Keratinocyte (primary cell): ENCODE measurements around the gene IL15RA. TPM values are rescaled to one million over a fixed set of nuclear protein-coding genes. Genes with fewer than 3 reads are reported as not detected.

Experiments
- DNase-seq: peaks from one replicate; pipeline ENCODE4 v3.0.0-alpha.2; 2011; ENCODE audit warnings: low read depth, missing footprints, low spot score
- FAIRE-seq: peaks from 2 replicates; lab custom pipeline; 2011; peaks lifted over from hg19 to GRCh38; lab: Jason Lieb, UNC
- H2AFZ ChIP-seq: 2 replicates; pipeline ENCODE4 v1.6.0; 2012; ENCODE audit warnings: low read length, control low read depth, inconsistent platforms; ENCODE audit not compliant: control insufficient read depth
- H3K27ac ChIP-seq: 2 replicates; pipeline ENCODE4 v1.5.1; 2011; ENCODE audit warnings: low read length; ENCODE audit not compliant: control insufficient read depth, insufficient read depth
- H3K27me3 ChIP-seq: 3 replicates; pipeline ENCODE4 v1.6.0; 2011; ENCODE audit warnings: low read length; ENCODE audit not compliant: control insufficient read depth, insufficient read depth; ENCODE audit errors: extremely low read depth
- H3K36me3 ChIP-seq, 2 experiments: 2 replicates in 1 of 2; 3 replicates in 1 of 2; pipeline ENCODE4 v1.5.1; 2011; ENCODE audit warnings: low read length in 2 of 2, mild to moderate bottlenecking in 1 of 2; ENCODE audit not compliant: control insufficient read depth in 2 of 2, insufficient read depth in 2 of 2; ENCODE audit errors: extremely low read depth in 1 of 2
- H3K4me1 ChIP-seq: 3 replicates; pipeline ENCODE4 v1.5.1; 2011; ENCODE audit warnings: low read length; ENCODE audit not compliant: control insufficient read depth, insufficient read depth; ENCODE audit errors: extremely low read depth
- H3K4me2 ChIP-seq: 3 replicates; pipeline ENCODE4 v1.6.0; 2011; ENCODE audit warnings: low read depth, low read length; ENCODE audit not compliant: control insufficient read depth, insufficient read depth; ENCODE audit errors: extremely low read depth
- H3K4me3 ChIP-seq, 3 experiments: fragments of 200-600 bp in 1 of 3; sonication (generic) in 1 of 3; 2 replicates in 2 of 3; 3 replicates in 1 of 3; pipeline ENCODE4 v1.5.1; 2011 to 2016; ENCODE audit warnings: low read length in 3 of 3, mild to moderate bottlenecking in 3 of 3, control low read depth in 2 of 3, inconsistent platforms in 1 of 3, low read depth in 1 of 3, mixed read lengths in 1 of 3, mixed run types in 1 of 3, moderate library complexity in 1 of 3; ENCODE audit not compliant: control insufficient read depth in 2 of 3, insufficient read depth in 2 of 3; ENCODE audit errors: extremely low read depth in 1 of 3
- H3K79me2 ChIP-seq: 2 replicates; pipeline ENCODE4 v1.6.0; 2012; ENCODE audit warnings: low read length; ENCODE audit not compliant: control insufficient read depth, insufficient read depth
- H3K9ac ChIP-seq: 3 replicates; pipeline ENCODE4 v1.6.0; 2011; ENCODE audit warnings: low read length; ENCODE audit not compliant: control insufficient read depth, insufficient read depth; ENCODE audit errors: extremely low read depth
- H3K9me1 ChIP-seq: 3 replicates; pipeline ENCODE4 v1.6.0; 2011; ENCODE audit warnings: low read length; ENCODE audit not compliant: control insufficient read depth, insufficient read depth; ENCODE audit errors: extremely low read depth
- H3K9me3 ChIP-seq: 2 replicates; pipeline ENCODE4 v1.5.1; 2012; ENCODE audit warnings: low read depth, low read length; ENCODE audit not compliant: control insufficient read depth
- H4K20me1 ChIP-seq: 3 replicates; pipeline ENCODE4 v1.6.0; 2011; ENCODE audit warnings: low read length; ENCODE audit not compliant: control insufficient read depth, insufficient read depth; ENCODE audit errors: extremely low read depth
- CTCF ChIP-seq, 3 experiments: IDR thresholded peaks in 1 of 3; conservative IDR thresholded peaks in 1 of 3; optimal IDR thresholded peaks in 1 of 3; 2 replicates in 2 of 3; 3 replicates in 1 of 3; pipeline versions ENCODE3 to v1.5.1; 2011; ENCODE audit warnings: low read length in 3 of 3, mild to moderate bottlenecking in 3 of 3, moderate library complexity in 2 of 3, control low read depth in 1 of 3, inconsistent platforms in 1 of 3; ENCODE audit not compliant: insufficient read depth in 2 of 3; ENCODE audit errors: extremely low read depth in 1 of 3
- EZH2 ChIP-seq: IDR thresholded peaks from one replicate; pipeline ENCODE4 v1.6.1; 2012; ENCODE audit warnings: inconsistent platforms, mild to moderate bottlenecking, low read length, moderate library complexity
- dilution Hi-C: fragments of 300-500 bp; cut with MboI; formaldehyde crosslinking; loops from one replicate; pipeline ENCODE4 v1.7.0; 2020; ENCODE audit warnings: low sequenced_read_pairs; ENCODE audit not compliant: extremely low pct_ligation_motif_present
- polyA plus RNA-seq, 5 experiments: library from polyadenylated mRNA; depleted of rRNA in 3 of 5; stranded (reverse) in 3 of 5; stranded (forward) in 1 of 5; unstranded in 1 of 5; fragments of >200 nt; gene quantifications; 1 replicate in 1 of 5; 2 replicates in 3 of 5; 3 replicates in 1 of 5; pipeline versions ENCODE4 v1.2.1 to v1.2.3, GENCODE V29; 2011 to 2012; ENCODE audit warnings: missing spikeins in 2 of 5, low read depth in 1 of 5, low replicate concordance in 1 of 5

Gene IL15RA
- polyA plus RNA-seq, 1 donor (not counting 4 experiments of a cell fraction or from before 2014, with no cell fraction given) = 3.8 TPM

- DNase-seq = no peak
- Histone ChIP-seq H3K4me1 (peaks cover 12% of the 10 kb centered on the region), H3K9me3 (no peaks in the 10 kb centered on the region), H4K20me1 (no peaks in the 10 kb centered on the region), H2AFZ (peak overlapping the region; percentile 88), H3K79me2 (peaks cover 2% of the 10 kb centered on the region), H3K27me3 (no peaks in the 10 kb centered on the region), H3K9me1 (no peaks in the 10 kb centered on the region), H3K4me2 (peak overlapping the region; percentile 54), H3K4me3 (no peak overlapping the region), H3K9ac (no peak overlapping the region), H3K36me3 (no peaks in the 10 kb centered on the region), H3K27ac (peak overlapping the region; percentile 15)
- no peak for TF ChIP-seq EZH2
- no peak for TF ChIP-seq CTCF (optimal IDR thresholded peaks at IDR 0.05 in 1 of 3, IDR thresholded peaks at IDR 0.05 in 1 of 3, conservative IDR thresholded peaks at IDR 0.05 in 1 of 3; ENCODE audit: extremely low read depth in 1 of 3, insufficient read depth in 2 of 3, low read length in 3 of 3)
- dilution Hi-C loops = loop anchor here (25.0 kb wide), 1 partner anchor 116 kb away; the partner anchor contains the start of gene RBM17
- no peak for FAIRE-seq
These were observed 6.0 kb downstream of the IL15RA start for GRCh38 chr10:5971315-5971832.

DNA sequence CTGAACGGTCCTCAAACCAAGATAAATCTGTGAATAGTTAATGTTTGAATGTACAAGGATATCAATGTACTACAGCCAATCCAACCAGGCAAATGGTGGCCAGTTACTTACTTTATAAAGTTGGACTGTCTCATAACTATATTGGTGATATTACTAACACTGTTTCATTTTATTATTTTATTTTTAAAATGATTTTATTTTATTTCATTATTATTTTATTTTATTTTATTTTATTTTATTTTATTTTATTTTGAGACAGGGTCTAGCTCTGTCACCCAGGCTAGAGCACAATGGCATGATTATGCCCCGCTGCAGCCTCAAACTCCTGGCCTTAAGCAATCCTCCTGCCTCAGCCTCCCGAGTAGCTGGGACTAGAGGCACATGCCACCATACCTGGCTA, 6.8 kb downstream of the IL15RA start:
- H3K9me3 ChIP-seq = no peaks in the 10 kb centered on the region
- no peaks in the 10 kb centered on the region for H3K79me2 ChIP-seq
- peaks cover 8% of the 10 kb centered on the region for H3K4me1 ChIP-seq
- H3K4me3 ChIP-seq = no peak overlapping the region
- dilution Hi-C loops = loop anchor here (25.0 kb wide), 1 partner anchor 117 kb away; the partner anchor contains the start of gene RBM17
- no peak overlapping the region for H3K27ac ChIP-seq
- no peak overlapping the region for H3K9ac ChIP-seq
- H3K4me2 ChIP-seq = no peak overlapping the region
- no peak overlapping the region for H2AFZ ChIP-seq
- TF ChIP-seq CTCF (optimal IDR thresholded peaks at IDR 0.05 in 1 of 3, IDR thresholded peaks at IDR 0.05 in 1 of 3, conservative IDR thresholded peaks at IDR 0.05 in 1 of 3; ENCODE audit: extremely low read depth in 1 of 3, insufficient read depth in 2 of 3, low read length in 3 of 3) (no peak), EZH2 (no peak)
- DNase-seq = no peak
- H3K27me3 ChIP-seq = no peaks in the 10 kb centered on the region
- no peak for FAIRE-seq
- H3K9me1 ChIP-seq = no peaks in the 10 kb centered on the region
- H4K20me1 ChIP-seq = no peaks in the 10 kb centered on the region
- H3K36me3 ChIP-seq = no peaks in the 10 kb centered on the region
